GM18507 (cell line): ENCODE data around the gene PPP2R5A.
"Not testable (repeated sequence)": the region's sequence is repeated elsewhere in the genome, so short reads cannot be mapped to it uniquely, and the experiment has no call there.

Experiments used
- DNase-seq: peaks from one replicate; pipeline ENCODE4 v3.0.0; 2011; ENCODE audit warnings: low read depth; ENCODE audit not compliant: insufficient read length; ENCODE audit errors: extremely low spot score
- FAIRE-seq: peaks from 2 replicates; lab custom pipeline; 2011; peaks lifted over from hg19 to GRCh38; lab: Jason Lieb, UNC

The PPP2R5A gene

GRCh38 chr1:212292250-212293105 lies 7.3 kb downstream of the PPP2R5A start:
- DNase-seq (no peak), FAIRE-seq (no peak)

- FAIRE-seq (no peak), DNase-seq (no peak)
These were observed 8.4 kb downstream of the PPP2R5A start for GRCh38 chr1:212293579-212293978.

- DNase-seq (no peak), FAIRE-seq (no peak)
These were observed 9.8 kb downstream of the PPP2R5A start for GRCh38 chr1:212294983-212295382.

- DNase-seq, result no peak
- FAIRE-seq, result peak; percentile 12
These were observed 10.4 kb downstream of the PPP2R5A start for GRCh38 chr1:212295579-212295978.

- FAIRE-seq, result no peak
- no peak for DNase-seq
These were observed 12.1 kb downstream of the PPP2R5A start for GRCh38 chr1:212297338-212297737.

GRCh38 chr1:212301580-212301979 lies 16.4 kb downstream of the PPP2R5A start:
- no peak for DNase-seq
- no peak for FAIRE-seq

GRCh38 chr1:212302745-212303383 lies 17.7 kb downstream of the PPP2R5A start:
- DNase-seq, result no peak
- no peak for FAIRE-seq

GRCh38 chr1:212305342-212305741 lies 20.1 kb downstream of the PPP2R5A start:
- no peak for DNase-seq
- FAIRE-seq, result no peak

- DNase-seq, FAIRE-seq: not testable (repeated sequence)
These were observed 20.8 kb downstream of the PPP2R5A start for GRCh38 chr1:212305984-212306452.

- no peak for FAIRE-seq
- DNase-seq, result no peak
These were observed 24.8 kb downstream of the PPP2R5A start for GRCh38 chr1:212309967-212310366.

GRCh38 chr1:212310383-212310782 lies 25.2 kb downstream of the PPP2R5A start:
- DNase-seq (no peak), FAIRE-seq (no peak)

- FAIRE-seq, result peak; percentile 45
- no peak for DNase-seq
These were observed 26.8 kb downstream of the PPP2R5A start for GRCh38 chr1:212311836-212312497.

GRCh38 chr1:212313616-212314015 lies 28.4 kb downstream of the PPP2R5A start:
- FAIRE-seq (no peak), DNase-seq (no peak)

GRCh38 chr1:212315184-212315583 lies 30.0 kb downstream of the PPP2R5A start:
- FAIRE-seq (no peak), DNase-seq (no peak)

- peak; percentile 88 for FAIRE-seq
- no peak for DNase-seq
These were observed 30.7 kb downstream of the PPP2R5A start for GRCh38 chr1:212315907-212316306.

- DNase-seq (no peak), FAIRE-seq (no peak)
These were observed 32.7 kb downstream of the PPP2R5A start for GRCh38 chr1:212317916-212318315.

- not testable (repeated sequence) for FAIRE-seq, DNase-seq
These were observed 35.8 kb downstream of the PPP2R5A start for GRCh38 chr1:212321031-212321430.

- FAIRE-seq (no peak), DNase-seq (no peak)
These were observed 37.9 kb downstream of the PPP2R5A start for GRCh38 chr1:212323066-212323465.

- no peak for DNase-seq
- FAIRE-seq, result no peak
These were observed 41.3 kb downstream of the PPP2R5A start for GRCh38 chr1:212326541-212326940.

GRCh38 chr1:212328248-212328647 lies 43.0 kb downstream of the PPP2R5A start:
- DNase-seq, result no peak
- FAIRE-seq, result no peak
